ENCODE data around the gene DRD1.

The DRD1 gene

DNA sequence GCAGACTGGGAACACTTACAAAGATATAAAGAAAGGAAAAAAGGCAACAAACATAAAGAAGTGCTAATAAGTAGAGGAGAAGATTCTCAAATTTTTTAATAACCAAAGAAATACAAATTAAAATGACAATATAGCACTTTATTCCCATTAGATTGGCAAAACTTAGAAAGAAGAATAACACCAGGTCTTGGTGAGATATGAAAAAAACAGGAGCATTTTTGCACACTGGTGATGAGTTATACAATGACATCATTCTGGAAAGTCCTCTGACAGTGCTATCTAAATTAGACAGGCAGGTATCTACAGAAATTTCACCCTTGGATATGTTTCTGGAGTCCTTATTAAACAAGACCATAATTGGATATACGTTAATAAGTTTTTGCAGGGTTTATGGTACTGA is 24.9 kb upstream of the DRD1 start:
- no peak overlapping the region for H3K4me3 ChIP-seq (ENCODE audit: low read length)
- DNase-seq (ENCODE audit: low read depth) = no peak
- TF ChIP-seq, protein P1, sequence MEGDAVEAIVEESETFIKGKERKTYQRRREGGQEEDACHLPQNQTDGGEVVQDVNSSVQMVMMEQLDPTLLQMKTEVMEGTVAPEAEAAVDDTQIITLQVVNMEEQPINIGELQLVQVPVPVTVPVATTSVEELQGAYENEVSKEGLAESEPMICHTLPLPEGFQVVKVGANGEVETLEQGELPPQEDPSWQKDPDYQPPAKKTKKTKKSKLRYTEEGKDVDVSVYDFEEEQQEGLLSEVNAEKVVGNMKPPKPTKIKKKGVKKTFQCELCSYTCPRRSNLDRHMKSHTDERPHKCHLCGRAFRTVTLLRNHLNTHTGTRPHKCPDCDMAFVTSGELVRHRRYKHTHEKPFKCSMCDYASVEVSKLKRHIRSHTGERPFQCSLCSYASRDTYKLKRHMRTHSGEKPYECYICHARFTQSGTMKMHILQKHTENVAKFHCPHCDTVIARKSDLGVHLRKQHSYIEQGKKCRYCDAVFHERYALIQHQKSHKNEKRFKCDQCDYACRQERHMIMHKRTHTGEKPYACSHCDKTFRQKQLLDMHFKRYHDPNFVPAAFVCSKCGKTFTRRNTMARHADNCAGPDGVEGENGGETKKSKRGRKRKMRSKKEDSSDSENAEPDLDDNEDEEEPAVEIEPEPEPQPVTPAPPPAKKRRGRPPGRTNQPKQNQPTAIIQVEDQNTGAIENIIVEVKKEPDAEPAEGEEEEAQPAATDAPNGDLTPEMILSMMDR (conservative IDR thresholded peaks at IDR 0.05; ENCODE audit: low read length) = no peak

DNA sequence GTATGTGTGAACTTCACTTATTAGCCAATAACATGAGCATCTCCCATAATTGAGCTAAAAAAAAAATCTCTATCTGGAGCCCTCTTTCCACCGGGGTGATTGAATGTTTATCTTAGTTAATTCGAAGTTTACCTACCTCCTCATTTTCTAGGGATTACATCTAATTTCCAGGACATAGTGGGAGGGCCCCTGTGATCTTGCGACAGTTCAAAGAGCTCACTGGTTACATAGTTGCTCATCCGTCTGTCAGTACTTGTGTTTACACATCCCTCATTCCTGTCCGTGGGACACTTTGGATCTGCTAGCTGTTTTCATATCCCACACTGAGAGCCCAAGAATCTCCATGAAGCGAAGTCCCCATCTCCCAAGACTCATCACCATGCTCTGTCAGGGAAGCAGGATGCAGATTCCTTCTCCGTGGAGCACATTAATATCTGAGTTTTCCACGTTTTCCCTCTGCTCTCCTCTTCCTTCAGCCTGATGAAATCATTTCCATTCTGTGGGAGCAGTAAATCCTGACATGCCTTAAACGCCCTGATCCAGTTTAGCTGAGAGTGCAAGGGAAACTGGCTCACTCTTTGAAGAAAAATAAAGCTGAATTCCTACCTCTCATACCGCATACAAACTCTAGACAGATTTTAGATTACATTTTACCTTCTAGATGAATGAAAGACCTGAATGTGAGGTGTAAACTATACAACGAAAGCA is 24.2 kb upstream of the DRD1 start:
- TF ChIP-seq, protein P1 (conservative IDR thresholded peaks at IDR 0.05; ENCODE audit: low read length) = no peak
- DNase-seq (ENCODE audit: low read depth) = no peak
- H3K4me3 ChIP-seq (ENCODE audit: low read length) = no peak overlapping the region

DNA sequence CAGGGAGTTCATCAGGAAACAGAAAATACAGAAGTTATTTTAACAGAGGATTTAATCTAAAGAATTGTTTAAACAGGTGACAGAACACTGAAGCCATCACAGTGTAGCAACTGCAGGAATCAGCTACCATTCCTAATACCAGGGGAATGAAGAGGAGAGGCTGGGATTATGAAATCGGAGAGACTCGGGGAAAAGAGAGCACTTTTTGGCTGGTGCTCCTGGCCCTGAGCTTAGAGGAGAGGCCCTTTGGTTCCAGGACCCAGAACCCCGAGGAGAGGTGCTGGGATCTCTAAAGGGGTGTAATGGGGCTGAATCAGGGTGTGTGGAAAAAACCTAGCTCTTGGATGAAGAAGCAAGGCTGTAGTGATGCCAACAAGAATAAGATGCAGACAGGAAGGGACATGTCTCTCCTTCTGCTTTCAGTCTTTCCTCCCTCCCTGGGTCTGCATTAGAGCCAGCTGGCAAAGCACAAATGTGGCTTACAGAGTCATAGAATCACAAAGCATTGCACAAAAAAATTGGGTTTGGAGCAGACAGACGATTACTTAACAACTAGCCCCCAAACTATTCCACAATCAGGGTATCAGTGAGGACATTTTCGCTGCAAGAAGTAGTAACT is 22.8 kb upstream of the DRD1 start:
- TF ChIP-seq, protein P1 (conservative IDR thresholded peaks at IDR 0.05; ENCODE audit: low read length) = no peak
- DNase-seq (ENCODE audit: low read depth) = peak; percentile 54
- no peak overlapping the region for H3K4me3 ChIP-seq (ENCODE audit: low read length)

DNA sequence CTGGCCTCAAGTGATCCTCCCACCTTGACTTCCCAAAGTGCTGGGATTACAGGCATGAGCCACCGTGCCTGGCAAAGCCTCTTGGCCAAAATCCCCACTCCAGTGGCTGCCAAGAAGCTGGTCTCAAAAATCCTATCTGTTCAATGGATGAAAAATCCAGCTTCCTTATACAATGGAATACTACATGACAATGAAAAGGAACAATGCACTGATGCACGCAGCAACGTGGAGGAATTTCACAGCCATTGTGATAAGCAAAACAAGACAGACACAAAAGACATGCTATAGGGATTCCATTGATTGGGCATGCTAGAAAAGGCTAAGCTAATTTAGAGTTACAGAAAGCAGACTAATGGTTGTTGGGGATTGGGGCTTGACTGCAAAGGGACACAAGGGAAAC is 21.3 kb upstream of the DRD1 start:
- DNase-seq (ENCODE audit: low read depth) = no peak
- H3K4me3 ChIP-seq (ENCODE audit: low read length) = no peak overlapping the region
- TF ChIP-seq, protein P1 (conservative IDR thresholded peaks at IDR 0.05; ENCODE audit: low read length) = no peak

DNA sequence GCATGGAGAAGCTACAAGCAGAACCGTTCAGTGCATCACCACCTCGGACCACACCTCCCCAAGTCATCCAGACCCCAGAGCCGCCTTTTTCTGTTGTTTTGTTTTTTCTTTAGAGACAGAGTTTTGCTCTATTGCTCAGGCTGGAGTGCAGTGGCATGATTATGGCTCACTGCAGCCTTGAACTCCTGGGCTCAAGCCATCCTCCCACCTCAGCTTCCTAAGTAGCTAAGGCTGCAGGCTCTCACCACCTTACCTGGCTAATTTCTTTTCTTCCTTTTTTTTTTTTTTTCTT is 20.9 kb upstream of the DRD1 start:
- no peak for DNase-seq (ENCODE audit: low read depth)
- no peak overlapping the region for H3K4me3 ChIP-seq (ENCODE audit: low read length)
- TF ChIP-seq, protein P1 (conservative IDR thresholded peaks at IDR 0.05; ENCODE audit: low read length) = no peak

DNA sequence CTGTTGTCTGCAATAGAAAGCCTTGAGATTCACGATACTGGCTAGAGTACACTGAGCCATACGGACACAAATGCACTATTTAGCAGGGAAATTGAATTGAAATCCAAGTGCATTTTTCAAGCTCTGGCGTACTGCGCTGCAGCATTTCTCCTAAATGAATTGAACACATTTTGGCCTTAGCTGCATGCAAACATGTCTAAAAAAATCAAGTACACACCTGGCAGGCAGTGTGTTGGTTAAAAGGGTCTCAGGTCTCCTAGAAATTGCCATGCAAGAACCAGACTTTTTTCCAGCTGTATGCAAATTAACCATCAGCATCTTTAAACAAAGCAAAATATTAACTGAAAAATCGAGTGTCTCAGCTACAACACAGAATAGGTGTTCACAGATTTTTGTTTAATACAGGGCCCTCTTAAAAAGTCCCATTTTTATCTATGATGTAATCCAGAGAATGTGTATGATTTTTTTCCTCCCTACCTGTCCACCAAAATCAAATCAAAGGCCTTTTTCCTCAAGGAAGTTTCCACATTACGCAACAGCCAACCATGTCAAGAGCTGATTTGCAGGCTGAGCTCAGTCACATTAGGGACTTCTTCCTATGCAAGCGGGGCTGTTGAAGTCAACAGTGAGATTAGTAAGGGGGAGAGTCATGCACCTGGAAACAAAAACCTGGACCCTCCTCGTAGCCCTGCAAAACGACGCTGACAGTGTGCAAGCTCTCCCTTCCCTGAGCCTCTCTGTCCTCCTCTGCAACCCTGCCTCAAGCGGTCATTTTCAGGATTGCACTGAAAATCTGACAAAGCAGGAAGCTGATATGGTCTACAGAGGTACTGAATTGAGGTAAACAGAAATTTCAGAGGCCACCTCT is 20.3 kb upstream of the DRD1 start:
- H3K4me3 ChIP-seq (ENCODE audit: low read length) = no peak overlapping the region
- no peak for DNase-seq (ENCODE audit: low read depth)
- TF ChIP-seq, protein P1 (conservative IDR thresholded peaks at IDR 0.05; ENCODE audit: low read length) = peak; percentile 81

All from AG10803 (cell line).